G401.6 (cell line): Measurements from ENCODE around the gene PRKN.
"Not testable (repeated sequence)": the region's sequence is repeated elsewhere in the genome, so short reads cannot be mapped to it uniquely, and the experiment has no call there.

Source experiments
- FAIRE-seq: peaks from 2 replicates; lab custom pipeline; 2012; peaks lifted over from hg19 to GRCh38; lab: Jason Lieb, UNC

The PRKN gene

DNA sequence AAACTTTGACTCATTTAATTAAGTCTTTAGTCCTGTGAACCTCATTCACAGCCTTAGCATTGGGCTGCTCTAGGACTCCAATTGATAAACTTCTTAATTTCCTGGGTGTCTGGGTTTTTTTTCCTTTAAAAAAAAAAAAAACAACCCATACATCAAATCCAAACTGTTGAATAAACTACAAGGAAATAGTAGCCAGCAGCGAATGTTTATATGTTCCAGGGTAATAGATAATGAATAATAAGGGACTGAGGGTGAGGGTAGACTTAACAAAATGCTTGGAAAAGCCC, 890.2 kb downstream of the PRKN start:
- no peak for FAIRE-seq

DNA sequence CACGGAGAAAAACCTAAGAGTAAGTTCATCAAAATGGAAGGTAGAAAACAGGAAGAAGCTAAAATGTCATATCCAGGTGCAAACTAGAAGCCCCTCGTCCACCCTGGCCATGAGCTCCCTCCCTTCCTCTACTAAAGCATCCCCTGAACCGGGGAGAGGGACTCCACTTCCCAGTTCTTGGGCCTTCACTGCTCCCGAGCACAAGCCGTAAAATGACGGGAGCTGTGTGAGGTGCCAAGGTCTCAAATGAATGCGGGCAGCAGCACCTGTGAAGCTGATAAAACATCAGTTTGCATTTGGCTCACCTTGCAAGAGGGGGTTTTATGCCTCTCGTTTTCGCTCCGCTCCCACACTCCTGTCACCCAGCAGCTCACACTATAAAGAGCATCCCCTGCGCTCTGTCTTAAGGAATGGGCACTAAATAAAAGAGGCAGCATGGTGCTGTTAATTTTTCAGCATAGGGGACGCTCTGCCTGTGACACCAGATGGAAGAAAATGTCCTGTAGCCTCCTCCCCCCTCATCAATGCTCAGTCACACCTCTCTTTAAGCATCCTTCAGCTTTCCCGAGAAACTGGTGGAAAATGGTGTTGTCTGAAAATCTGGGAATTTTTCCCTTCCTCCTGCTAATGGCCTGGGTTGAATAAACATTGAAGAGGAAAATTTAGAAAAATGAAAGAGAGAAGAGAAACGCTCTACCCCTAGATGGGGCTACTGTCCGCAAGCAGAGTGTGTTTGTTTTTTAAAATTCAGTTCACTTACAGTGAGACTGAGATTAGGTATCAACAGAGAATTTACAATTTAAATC, 890.7 kb downstream of the PRKN start:
- no peak for FAIRE-seq

DNA sequence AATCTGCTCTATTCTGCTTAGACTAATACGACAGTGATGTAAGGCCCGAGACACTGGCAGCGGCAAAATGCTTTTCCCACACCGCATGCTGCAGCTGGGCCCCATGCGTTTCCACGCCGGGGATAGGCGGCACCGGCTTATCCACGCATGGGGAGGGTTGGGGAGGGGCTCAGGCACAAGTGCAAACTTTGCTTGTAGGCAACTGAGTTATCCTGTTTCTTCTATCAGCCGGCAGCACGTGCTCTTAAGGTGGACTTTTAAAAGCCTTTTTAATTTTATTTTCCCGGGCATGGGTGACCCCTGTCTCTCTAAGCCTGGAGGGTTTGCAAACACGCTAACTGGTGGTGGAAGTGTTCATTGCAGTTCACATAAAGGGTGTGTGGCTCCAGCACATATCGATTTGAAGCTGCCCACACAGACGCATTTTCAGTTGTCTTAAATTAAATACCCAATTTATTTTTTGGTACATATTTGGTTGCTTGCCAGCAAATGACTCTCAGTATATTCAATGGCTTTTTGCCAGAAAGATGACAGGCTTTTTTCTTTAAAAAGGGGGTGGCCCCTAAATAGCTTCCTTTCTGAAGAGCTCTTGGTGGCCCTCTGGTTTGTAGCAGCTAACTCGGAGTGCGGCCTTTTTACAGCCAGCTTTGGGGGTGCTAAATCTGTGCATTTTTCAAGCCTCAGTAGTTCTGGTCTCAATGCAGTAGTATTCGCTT, 891.9 kb downstream of the PRKN start:
- FAIRE-seq = no peak

DNA sequence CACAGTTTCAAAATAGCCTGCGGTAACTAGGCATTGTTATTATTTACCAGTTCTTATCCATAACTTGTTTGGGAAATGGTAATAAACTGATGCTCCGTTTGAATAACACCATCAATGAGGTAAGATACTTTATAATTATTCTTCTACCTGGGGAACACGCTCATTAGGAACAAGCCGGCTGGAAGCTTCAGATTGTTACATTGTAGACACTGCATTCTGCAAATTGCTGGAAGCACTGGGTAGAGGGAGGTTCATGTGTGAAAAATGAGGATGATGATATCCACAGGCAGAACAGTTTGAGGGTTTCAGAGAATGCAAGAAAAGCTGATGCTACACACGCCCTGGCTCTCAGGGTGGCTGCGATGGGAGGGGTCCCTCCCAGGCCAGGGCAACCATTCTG, 893.1 kb downstream of the PRKN start:
- FAIRE-seq = no peak

DNA sequence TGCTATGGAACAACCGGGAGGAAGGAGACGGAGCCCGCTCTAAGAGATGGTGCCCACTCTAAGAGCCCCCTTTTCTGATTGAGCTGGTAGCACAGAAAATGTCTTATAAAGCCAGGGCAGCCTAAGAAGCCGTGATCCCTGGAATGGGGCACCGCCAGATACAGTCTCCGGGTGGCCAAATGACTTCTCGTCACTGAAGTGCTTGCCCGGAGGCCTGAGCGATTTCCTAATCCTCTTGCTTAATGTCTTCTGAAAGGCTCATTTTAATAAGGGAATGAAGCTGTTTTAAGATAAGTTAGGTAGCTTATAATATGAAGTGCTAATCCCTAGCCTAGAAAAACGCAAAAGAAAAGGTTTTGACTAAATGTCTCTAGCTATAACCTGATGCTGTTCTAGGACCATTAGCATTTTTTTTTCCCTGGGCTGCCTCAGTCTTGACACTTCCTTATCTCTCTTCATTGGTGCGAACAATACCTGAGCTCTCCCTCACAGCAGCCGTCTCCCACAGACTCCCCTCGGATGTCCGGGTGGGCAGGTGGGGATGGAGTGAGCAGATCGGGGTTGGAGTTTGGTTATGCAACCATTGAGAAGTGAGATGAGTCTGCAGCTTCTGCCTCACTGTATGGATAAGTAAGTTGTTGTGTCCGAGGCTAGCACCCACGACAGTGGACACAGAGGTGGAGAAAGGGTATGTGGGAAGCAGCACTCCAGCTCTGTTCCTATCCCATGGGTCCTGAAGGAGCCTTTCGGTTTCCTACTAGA, 894.3 kb downstream of the PRKN start:
- no peak for FAIRE-seq

DNA sequence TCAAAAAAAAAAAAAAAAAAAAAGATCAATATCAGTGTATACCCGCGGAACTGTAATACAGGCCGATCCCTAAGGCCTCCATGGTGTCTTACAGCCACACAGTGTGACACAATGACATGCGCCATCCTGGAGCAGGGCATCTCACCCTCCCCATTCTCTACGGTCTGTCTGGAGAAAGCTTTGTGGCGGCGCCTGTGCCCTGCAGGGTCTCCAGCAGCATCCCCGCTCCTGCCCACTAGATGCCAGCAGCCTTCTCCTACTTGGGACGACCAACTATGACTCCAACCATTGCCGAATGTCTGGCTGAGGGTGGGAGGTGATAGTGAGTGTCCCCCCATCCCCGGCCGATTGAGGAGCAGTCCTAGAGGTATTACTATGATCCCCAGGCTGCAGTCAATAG, 894.9 kb downstream of the PRKN start:
- FAIRE-seq = no peak

DNA sequence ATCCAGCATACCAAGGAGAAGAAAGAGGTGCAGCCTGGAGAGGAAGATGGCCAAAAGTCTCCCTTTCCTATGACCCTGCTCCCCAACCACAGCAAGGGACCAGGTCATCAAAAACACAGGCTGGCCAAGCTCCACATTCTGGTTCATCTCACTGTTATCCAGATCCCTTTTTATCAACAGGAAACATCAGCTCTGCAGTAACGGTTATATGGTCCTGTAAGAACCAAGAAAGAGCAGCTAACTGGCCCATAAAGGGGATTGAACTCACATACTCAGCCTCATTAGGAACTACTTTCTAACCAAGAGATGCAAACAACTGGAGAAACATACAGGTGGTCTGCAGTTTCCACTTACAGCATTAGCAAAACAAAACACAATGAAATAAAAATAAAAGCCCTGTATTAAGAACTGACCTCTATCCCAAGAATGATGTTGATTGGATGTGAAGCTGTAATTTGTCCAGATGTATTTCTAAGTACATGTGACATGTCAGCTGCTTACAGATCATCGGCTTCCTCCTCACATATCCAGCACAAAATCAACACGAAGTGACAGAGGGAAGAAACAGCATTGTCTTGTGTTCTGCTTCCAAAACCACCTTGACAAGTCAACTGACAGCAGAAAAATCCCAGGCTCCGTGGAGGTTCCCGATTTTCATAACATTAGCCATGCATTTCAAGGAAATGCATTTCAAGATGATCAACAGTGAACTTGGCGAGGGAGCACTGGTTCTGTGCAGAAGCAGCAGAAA, 896.5 kb downstream of the PRKN start:
- no peak for FAIRE-seq

DNA sequence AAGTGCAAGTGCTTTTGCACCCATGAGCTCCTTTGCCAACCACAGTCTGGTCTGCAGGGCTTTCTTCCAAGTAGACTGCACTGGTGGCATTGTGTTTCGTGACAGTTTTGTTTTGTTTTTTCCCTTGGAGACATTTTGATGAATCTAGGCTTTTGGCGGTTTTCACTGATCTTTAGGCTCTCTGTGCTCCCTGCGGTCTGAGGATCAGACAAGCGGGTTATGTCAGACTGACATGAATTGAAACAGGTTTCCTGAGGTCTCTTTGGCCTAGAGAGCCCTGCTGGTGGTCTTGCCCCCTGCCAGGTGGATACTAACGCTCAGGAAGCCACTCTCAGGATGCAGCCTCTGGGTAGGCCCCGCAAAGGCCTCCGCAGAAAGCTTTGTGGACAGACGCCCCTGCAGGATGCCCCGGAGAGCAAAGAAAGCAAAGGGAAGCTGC, 898.3 kb downstream of the PRKN start:
- no peak for FAIRE-seq

DNA sequence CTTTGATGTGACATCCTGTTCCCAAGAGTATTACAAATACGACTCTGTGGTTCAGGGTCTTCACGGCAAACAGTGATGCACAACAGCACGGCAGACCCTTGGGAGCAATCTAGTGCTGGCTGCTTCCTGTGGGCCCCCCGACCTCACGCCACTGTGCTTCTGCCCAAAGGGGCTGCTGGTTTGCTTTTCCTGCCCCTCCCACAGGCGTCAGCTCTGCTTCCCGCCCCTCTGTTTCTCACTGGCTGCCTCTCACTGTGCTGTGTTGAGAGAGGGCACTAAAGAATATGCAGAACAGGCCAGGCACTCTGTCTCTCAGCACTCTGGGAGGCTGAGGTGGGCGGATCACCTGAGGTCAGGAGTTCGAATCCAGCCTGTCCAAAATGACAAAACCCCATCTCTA, 899.2 kb downstream of the PRKN start:
- FAIRE-seq = no peak

DNA sequence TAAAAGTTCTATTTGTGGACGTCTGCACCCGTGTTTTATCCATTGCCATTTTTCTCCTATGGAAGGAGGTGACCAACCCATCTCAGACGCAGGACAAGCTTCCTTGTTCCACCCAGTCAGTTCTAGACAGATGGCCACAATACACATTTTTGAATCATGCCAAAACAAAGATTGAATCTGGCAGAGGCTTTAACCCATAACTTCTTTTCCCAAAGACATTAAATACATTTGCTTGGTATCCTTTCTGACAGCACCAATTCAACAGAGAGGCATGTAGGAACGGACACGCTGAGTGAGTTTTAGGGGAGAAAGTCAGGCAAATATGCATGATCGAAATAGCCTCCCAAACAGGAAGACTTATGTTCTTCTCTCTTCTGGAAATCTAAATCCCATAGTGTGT, 901.1 kb downstream of the PRKN start:
- no peak for FAIRE-seq

DNA sequence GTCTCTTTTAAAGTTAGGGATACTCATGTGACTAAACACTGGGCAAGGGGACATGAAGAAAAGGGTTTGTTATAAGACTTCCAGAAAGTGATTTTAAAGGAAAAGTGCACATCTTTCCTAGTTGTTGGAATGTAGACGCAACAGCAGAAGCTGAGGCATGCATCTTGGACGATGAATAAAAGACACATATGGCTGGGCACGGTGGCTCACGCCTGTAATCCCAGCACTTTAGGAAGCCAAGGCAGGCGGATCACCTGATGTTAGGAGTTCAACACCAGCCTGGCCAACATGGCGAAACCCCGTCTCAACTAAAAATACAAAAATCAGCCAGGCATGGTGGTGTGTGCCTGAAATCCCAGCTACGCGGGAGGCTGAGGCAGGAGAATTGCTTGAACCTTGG, 905.4 kb downstream of the PRKN start:
- not testable (repeated sequence) for FAIRE-seq

DNA sequence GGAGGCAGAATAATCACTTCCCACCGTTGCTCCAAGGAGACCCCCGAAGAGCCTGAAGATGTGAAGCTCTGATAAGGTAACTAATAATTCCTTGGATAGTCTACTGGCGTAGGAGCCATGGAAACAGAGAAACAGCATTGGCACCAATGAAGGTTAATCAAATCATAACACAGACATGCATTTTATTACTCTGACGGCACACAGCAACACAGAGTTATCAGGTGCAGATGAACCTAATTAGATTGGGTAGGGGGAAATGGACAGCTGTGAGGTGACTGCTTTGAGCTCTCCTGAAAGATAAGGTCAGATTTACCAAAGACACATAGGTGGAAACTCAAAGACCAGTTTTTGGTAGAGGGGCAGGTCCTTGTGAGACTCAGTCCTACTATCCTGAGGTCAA, 909.7 kb downstream of the PRKN start:
- no peak for FAIRE-seq

DNA sequence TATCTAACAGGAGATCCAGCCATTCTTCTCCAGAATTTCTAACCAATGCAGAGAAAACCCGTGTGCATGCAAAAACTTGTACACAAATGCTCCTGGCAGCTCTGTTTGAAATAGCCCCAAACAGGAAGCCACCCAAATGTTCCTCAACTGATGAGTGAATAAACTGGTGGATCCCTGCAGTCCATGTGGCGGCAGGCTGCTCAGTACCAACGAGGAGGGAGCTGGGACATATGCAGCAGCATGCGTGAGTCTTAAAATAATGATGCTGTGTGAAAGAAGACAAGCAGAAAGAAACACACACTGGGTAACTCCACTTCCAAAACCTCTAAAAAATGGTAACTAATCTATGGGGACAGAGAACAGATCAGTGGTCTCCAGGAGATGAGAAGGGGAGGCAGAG, 911.6 kb downstream of the PRKN start:
- no peak for FAIRE-seq

DNA sequence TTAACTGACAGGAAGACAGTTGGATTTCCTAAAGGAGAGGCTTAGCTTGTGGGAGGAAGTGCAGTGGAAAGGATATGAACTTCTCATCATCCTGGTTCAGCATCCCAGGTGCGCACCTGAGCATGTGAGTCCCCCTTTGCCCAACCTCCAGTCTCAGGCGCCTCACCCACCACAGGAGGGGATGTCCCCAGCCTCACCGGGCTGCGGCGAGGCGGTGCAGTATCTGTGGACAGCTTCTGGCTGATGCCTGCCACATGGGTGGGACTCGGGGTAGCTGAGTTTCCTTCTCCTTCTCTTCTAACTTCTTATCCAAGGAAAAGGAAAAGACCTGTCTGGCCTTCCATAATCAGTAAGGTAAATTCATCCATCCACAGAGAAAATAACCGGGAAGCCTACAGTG, 914.4 kb downstream of the PRKN start:
- FAIRE-seq = no peak

DNA sequence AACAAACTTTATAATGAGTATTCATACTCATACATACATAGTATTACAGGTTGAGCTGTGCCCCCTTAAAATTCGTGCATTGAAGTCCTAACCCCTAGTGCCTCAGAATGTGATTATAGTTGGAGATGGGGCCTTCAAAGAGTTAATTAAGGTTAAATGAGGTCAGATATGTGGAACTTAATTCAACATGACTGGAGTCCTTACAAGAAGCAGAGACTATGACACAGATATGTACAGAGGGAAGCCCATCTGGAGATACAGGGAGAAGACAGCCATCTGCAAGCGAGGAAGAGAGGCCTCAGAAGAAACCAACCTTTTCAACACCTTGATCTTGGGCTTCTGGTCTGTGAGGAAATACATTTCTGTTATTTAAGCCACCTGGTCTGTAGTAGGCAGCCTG, 917.6 kb downstream of the PRKN start:
- FAIRE-seq = no peak

DNA sequence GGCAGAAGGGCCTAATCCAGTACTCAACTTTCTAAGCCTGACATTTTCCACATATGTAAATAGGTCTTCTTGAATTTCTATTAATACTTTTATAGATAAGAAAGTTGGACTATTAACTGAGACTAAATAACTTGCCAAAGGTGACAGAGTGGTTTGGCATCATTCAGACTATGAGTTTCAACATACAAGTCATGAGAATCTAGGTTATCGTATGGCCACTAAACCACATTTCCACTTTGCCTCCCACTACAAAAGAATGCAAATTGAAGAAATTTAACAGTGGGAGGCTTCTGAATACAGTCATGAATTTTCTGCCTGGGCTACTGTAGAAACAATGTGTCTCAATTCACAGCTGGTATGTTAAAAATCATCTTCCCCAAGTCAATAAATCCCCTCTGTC, 922.7 kb downstream of the PRKN start:
- no peak for FAIRE-seq

DNA sequence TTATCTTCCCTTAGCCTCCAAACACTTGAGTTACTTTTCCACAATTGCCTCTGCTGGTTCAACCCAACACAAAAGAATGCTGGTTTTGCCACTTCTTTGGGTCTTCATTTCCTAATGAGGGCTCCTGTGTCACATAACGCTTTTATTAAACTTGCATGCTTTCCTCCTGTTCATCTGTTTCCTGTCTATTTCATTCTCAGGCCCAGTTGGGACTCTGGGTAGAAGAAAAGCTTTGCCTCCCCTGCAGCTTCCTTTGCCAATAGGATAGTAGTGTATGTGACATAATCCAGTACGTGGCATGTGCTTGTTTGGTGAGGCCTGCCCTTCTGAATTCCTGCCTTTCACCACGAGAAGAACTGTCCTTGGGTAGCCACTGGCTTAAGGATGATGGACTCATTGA, 924.4 kb downstream of the PRKN start:
- FAIRE-seq = no peak

DNA sequence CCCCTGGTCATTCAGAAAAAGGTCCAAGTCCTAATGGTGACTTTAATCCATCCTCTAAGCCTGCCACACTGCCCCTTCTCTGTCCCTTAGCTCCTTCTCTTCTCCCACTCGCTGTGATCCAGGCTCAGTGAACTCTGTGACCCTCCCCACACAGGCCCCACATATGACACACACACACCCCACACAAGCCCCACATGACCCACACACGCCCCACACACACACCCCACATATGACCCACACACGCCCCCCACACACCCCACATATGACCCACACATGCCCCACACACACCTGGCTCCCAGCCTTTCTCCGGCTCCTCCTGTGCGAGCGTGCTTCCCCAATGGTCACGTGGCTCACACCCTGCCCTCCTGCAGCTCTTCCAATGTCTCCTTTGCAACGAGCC, 925.3 kb downstream of the PRKN start:
- FAIRE-seq = no peak

DNA sequence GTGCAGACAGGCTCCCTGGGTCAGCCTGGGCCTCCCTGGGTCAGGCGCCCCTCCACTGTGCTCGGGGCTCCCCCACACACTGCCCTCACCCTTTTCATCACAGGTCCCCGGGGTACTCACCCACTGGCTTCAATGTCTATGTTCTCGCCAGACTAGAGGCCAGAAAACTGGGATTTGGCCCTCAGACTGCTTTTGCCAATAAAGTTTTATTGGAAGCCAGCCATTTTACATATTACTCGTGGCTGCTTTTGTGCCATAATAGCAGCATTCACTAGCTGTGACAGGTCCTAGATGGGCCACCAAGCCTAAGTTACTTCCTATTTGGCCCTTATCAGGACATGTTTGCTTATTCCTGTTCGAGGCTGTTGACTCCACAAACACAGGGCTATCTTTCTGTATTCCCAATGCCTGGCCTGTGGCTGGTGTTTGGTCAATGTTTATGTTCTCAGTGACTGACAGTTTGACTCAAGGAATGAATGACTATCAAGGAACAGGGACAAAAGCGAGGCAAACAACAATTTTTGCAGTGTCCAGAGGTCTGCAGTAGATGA, 928.6 kb downstream of the PRKN start:
- no peak for FAIRE-seq

DNA sequence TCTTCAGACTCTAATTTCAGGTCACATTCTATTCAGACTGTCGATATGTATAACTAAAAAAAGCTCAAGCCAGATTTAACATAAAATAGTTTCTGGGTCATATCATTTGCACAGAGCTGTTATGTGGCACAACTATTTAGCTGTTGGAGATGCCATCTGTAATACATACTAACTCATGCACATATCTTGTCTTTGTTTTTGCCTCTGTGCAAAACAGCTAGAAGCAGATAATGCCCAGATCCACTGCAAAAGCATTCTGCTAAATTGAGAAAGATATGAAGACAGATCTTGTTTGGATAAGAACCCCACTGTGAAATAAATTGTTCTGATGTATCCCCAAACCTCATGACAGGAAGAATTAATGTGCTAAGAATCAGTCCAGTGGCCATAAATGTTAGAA, 930.9 kb downstream of the PRKN start:
- FAIRE-seq = no peak

DNA sequence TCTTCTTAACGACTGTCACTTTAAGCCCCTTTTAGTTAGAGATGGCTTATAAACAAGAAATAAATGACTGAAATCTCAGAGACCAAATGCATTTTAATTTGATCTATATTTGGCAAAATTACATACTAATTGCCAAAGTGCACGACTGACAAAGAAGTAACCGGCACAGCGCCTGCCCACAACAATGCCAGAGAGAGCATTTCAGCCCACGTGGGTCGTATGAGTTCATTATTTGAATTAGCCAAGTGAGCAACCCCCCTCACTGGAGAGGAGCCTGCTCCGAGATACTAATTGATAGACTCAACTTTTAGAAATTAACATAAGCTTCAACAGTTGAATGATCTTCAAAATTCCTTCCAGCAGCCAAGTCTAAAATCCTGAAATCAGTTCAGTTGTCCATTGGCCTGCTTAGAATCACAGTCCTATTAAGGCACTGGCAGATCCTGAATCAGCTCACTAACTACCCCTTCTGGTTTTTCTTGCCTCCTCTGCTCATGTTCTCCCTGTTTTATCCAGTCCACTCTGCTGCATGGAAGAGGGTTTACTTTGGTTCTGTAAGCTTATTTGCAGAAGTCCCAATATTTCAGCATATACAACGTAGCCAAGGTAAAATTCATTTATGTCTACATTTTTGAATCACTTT, 934.6 kb downstream of the PRKN start:
- no peak for FAIRE-seq

DNA sequence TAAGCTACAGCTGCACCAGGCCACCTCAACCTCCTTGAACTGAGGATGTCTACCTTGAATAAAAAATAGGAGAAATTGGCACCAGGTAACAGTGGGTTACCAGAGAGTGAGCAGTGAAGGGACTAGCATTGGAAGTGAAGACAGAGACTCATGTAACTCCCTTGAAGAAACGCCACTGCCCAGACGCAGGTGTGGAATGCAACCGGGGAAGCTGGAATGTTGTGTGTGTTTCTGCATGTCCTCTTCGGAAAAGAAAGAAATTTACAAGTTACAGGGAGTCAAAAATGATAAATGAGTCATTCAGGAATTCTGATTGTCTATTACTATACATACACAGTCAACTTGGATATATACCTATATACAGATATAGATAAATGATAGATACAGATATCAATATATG, 939.0 kb downstream of the PRKN start:
- no peak for FAIRE-seq
